CD8-positive, alpha-beta memory T cell (primary cell): ENCODE measurements around the gene CDC42EP4. TPM values are rescaled to one million over a fixed set of nuclear protein-coding genes. Genes with fewer than 3 reads are reported as not detected.
"Not testable (repeated sequence)": the region's sequence is repeated elsewhere in the genome, so short reads cannot be mapped to it uniquely, and the experiment has no call there.

ENCODE experiments used
- CTCF ChIA-PET: fragments of 350-600 bp; sonication (Branson Sonifier 250); formaldehyde crosslinking; loops from one replicate; lab custom pipeline; 2021; ENCODE audit warnings: antibody characterized with exemption; lab: Charles Lee
- POLR2A ChIA-PET: fragments of 350-600 bp; sonication (Branson Sonifier 250); formaldehyde crosslinking; loops from one replicate; lab custom pipeline; 2021; ENCODE audit warnings: antibody characterized with exemption; lab: Charles Lee
- DNase-seq, 5 donors: peaks; one replicate each; pipeline versions ENCODE4 v3.0.0 to v3.0.0-alpha.2; 2020 to 2022; ENCODE audit warnings: mixed read lengths in 1 of 5
- H3K27ac ChIP-seq: one replicate; pipeline ENCODE4 v1.7.0; 2013; ENCODE audit warnings: low read depth, mild to moderate bottlenecking, low read length, moderate library complexity
- H3K27me3 ChIP-seq: 2 replicates; pipeline ENCODE4 v1.7.0; 2013; ENCODE audit warnings: low read length, mild to moderate bottlenecking; ENCODE audit not compliant: insufficient read depth, poor library complexity, severe bottlenecking
- H3K36me3 ChIP-seq: 2 replicates; pipeline ENCODE4 v1.7.0; 2013; ENCODE audit warnings: mild to moderate bottlenecking, low read length, moderate library complexity; ENCODE audit not compliant: insufficient read depth
- H3K4me1 ChIP-seq: 2 replicates; pipeline ENCODE4 v1.7.0; 2013; ENCODE audit warnings: mild to moderate bottlenecking, low read length, moderate library complexity; ENCODE audit not compliant: insufficient read depth
- H3K4me3 ChIP-seq: 2 replicates; pipeline ENCODE4 v1.7.0; 2013; ENCODE audit warnings: mild to moderate bottlenecking, low read length
- H3K9me3 ChIP-seq: 2 replicates; pipeline ENCODE4 v1.7.0; 2013; ENCODE audit warnings: mild to moderate bottlenecking, low read length
- H3K27ac Mint-ChIP-seq, 8 donors: one replicate each; pipeline ENCODE4 v1.8.0; 2020 to 2021; ENCODE audit warnings: mixed read lengths in 8 of 8, mild to moderate bottlenecking in 6 of 8, inconsistent platforms in 3 of 8, moderate library complexity in 3 of 8
- H3K27me3 Mint-ChIP-seq, 2 donors: one replicate each; pipeline ENCODE4 v1.8.0; 2020 to 2021; ENCODE audit warnings: mixed read lengths in 2 of 2, mild to moderate bottlenecking in 1 of 2, moderate library complexity in 1 of 2
- H3K36me3 Mint-ChIP-seq, 3 donors: one replicate each; pipeline ENCODE4 v1.8.0; 2020 to 2021; ENCODE audit warnings: mixed read lengths in 3 of 3, inconsistent platforms in 1 of 3, mild to moderate bottlenecking in 1 of 3
- H3K4me1 Mint-ChIP-seq, 3 donors: one replicate each; pipeline ENCODE4 v1.8.0; 2020 to 2021; ENCODE audit warnings: mixed read lengths in 3 of 3, inconsistent platforms in 1 of 3, mild to moderate bottlenecking in 1 of 3
- H3K4me3 Mint-ChIP-seq, 7 donors: one replicate each; pipeline ENCODE4 v1.8.0; 2020 to 2021; ENCODE audit warnings: mixed read lengths in 7 of 7, mild to moderate bottlenecking in 6 of 7, moderate library complexity in 4 of 7, inconsistent platforms in 2 of 7
- H3K9me3 Mint-ChIP-seq, 5 donors: one replicate each; pipeline ENCODE4 v1.8.0; 2020 to 2022; ENCODE audit warnings: mixed read lengths in 5 of 5, mild to moderate bottlenecking in 3 of 5, moderate library complexity in 2 of 5, inconsistent platforms in 1 of 5
- polyA plus RNA-seq: library from polyadenylated mRNA; unstranded; fragments of 300-500 nt; fragmentation: Illumina TruSeq; gene quantifications from one replicate; pipeline ENCODE4 v1.2.3, GENCODE V29; 2021
- total RNA-seq, 2 experiments: library from RNA; stranded (reverse); gene quantifications; one replicate each; pipeline ENCODE4 v1.2.3, GENCODE V29; 2021

Gene CDC42EP4
- total and polyA plus RNA-seq, 3 experiments from 2014 or later = 0.29 to 0.55 (median 0.47) TPM

- Histone ChIP-seq H3K9me3 (no peaks in the 10 kb centered on the region), H3K4me3 (no peak overlapping the region), H3K27ac (no peak overlapping the region), H3K36me3 (no peaks in the 10 kb centered on the region), H3K27me3 (no peaks in the 10 kb centered on the region), H3K4me1 (no peaks in the 10 kb centered on the region)
- H3K9me3 Mint-ChIP-seq = no peaks in the 10 kb centered on the region
- no peak for DNase-seq
- no peaks in the 10 kb centered on the region for H3K4me1 Mint-ChIP-seq
- H3K27me3 Mint-ChIP-seq = no peaks in the 10 kb centered on the region
- H3K4me3 Mint-ChIP-seq = no peak overlapping the region
- H3K27ac Mint-ChIP-seq = no peak overlapping the region
- no peaks in the 10 kb centered on the region for H3K36me3 Mint-ChIP-seq
- ChIA-PET CTCF (no interaction called here), POLR2A (no interaction called here)
These were observed 23.1 kb upstream of the CDC42EP4 start for GRCh38 chr17:73334771-73335513.

DNA sequence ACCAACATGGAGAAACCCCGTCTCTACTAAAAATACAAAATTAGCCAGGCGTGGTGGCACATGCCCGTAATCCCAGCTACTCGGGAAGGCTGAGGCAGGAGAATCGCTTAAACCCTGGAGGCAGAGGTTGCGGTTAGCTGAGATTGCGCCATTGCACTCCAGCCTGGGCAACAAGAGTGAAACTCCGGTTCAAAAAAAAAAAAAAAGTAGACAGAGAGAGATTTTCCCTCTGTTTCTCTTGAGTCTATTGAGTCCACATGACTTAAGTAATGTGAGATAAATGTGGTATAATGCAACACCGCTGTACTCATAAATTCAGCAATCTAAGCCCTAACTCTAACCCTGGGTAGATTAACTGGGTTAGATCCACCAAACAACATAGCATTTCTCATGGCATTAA lies 21.6 kb upstream of the CDC42EP4 start:
- not testable (repeated sequence) for H3K27me3 Mint-ChIP-seq, H3K4me1 Mint-ChIP-seq

GRCh38 chr17:73331060-73331459 lies 19.3 kb upstream of the CDC42EP4 start:
- H3K27ac Mint-ChIP-seq = no peak overlapping the region
- Histone ChIP-seq H3K27me3 (no peaks in the 10 kb centered on the region), H3K36me3 (no peaks in the 10 kb centered on the region), H3K9me3 (no peaks in the 10 kb centered on the region), H3K4me1 (no peaks in the 10 kb centered on the region), H3K4me3 (no peak overlapping the region), H3K27ac (no peak overlapping the region)
- no peaks in the 10 kb centered on the region for H3K9me3 Mint-ChIP-seq
- DNase-seq = no peak
- H3K4me3 Mint-ChIP-seq = no peak overlapping the region
- CTCF ChIA-PET = no interaction called here
- POLR2A ChIA-PET = no interaction called here
- peaks cover 0 to 15% of the 10 kb centered on the region in 2 donors for H3K27me3 Mint-ChIP-seq
- H3K4me1 Mint-ChIP-seq = no peaks in the 10 kb centered on the region
- no peaks in the 10 kb centered on the region for H3K36me3 Mint-ChIP-seq

More for the DNA sequence above, 21.6 kb upstream of the CDC42EP4 start:
- H3K36me3 ChIP-seq, H3K27me3 ChIP-seq, H3K9me3 ChIP-seq, H3K36me3 Mint-ChIP-seq, H3K4me3 ChIP-seq, DNase-seq, H3K27ac ChIP-seq, H3K4me3 Mint-ChIP-seq, H3K27ac Mint-ChIP-seq, H3K4me1 ChIP-seq, H3K9me3 Mint-ChIP-seq: not testable (repeated sequence)
- POLR2A ChIA-PET = interaction anchor here (0.6 kb wide), 1 partner anchor 378 kb away, joined by 5 read pairs; no protein-coding TSS in a partner anchor
- CTCF ChIA-PET = interaction anchor here (0.7 to 0.8 kb wide), 2 partner anchors 36 to 352 kb away, joined by 3 read pairs; no protein-coding TSS in a partner anchor

DNA sequence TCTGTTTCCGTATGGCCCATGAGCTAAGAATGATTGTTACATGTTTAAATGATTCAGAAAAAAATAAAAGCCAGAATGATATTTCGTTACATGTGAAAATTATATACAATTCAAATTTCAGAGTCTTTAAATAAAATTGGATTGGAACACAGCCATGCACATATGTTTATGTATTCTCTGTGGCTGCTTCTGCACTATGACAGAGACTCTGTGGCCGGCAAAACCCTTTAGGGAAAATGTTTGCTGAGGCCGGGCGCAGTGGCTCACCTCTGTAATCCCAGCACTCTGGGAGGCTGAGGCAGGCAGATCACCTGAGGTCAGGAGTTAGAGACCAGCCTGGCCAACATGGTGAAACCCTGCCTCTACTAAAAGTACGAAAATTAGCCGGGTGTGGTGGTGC lies 15.9 kb upstream of the CDC42EP4 start:
- H3K27me3 ChIP-seq = no peaks in the 10 kb centered on the region
- peaks cover 8 to 32% of the 10 kb centered on the region in 2 donors for H3K27me3 Mint-ChIP-seq
- H3K9me3 ChIP-seq = no peaks in the 10 kb centered on the region
- H3K4me1 ChIP-seq = no peaks in the 10 kb centered on the region
- no peak overlapping the region for H3K4me3 ChIP-seq
- H3K27ac ChIP-seq = no peak overlapping the region
- no peaks in the 10 kb centered on the region for H3K4me1 Mint-ChIP-seq
- DNase-seq = no peak
- H3K36me3 Mint-ChIP-seq = no peaks in the 10 kb centered on the region
- POLR2A ChIA-PET = no interaction called here
- CTCF ChIA-PET = no interaction called here
- H3K4me3 Mint-ChIP-seq = no peak overlapping the region
- H3K36me3 ChIP-seq = no peaks in the 10 kb centered on the region
- peaks cover 0 to 2% (median 0%) of the 10 kb centered on the region in 5 donors for H3K9me3 Mint-ChIP-seq
- no peak overlapping the region for H3K27ac Mint-ChIP-seq

DNA sequence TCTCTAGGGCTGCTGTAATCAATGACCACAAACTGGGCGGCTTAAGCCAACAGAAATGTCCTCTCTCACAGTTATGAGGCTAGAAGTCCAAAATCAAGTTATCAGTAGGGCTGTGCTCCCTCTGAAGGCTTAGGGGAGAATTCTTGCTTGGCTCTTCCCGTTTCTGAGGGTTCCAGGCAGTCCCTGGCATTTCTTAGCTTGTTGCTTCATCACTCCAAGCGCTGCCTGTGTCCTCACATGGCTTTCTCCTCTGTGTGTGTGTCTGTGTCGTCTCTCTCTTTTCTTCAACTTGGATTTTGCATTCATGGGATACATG lies 13.7 kb upstream of the CDC42EP4 start:
- H3K9me3 Mint-ChIP-seq = peaks cover 0 to 2% (median 0%) of the 10 kb centered on the region in 5 donors
- no peak overlapping the region for H3K27ac ChIP-seq
- DNase-seq = no peak
- no peaks in the 10 kb centered on the region for H3K36me3 ChIP-seq
- no peaks in the 10 kb centered on the region for H3K9me3 ChIP-seq
- H3K36me3 Mint-ChIP-seq = no peaks in the 10 kb centered on the region
- H3K27me3 Mint-ChIP-seq = peaks cover 11 to 32% of the 10 kb centered on the region in 2 donors
- no peak overlapping the region for H3K4me3 ChIP-seq
- no peak overlapping the region for H3K27ac Mint-ChIP-seq
- H3K4me1 Mint-ChIP-seq = no peaks in the 10 kb centered on the region
- H3K27me3 ChIP-seq = no peaks in the 10 kb centered on the region
- no peaks in the 10 kb centered on the region for H3K4me1 ChIP-seq
- ChIA-PET POLR2A (no interaction called here), CTCF (no interaction called here)
- H3K4me3 Mint-ChIP-seq = no peak overlapping the region

- Histone ChIP-seq H3K27ac (no peak overlapping the region), H3K4me1 (no peaks in the 10 kb centered on the region), H3K36me3 (no peaks in the 10 kb centered on the region), H3K4me3 (no peak overlapping the region), H3K9me3 (no peaks in the 10 kb centered on the region), H3K27me3 (no peaks in the 10 kb centered on the region)
- ChIA-PET CTCF (no interaction called here), POLR2A (no interaction called here)
- Mint-ChIP-seq H3K27ac (no peak overlapping the region), H3K9me3 (peaks cover 0 to 2% (median 0%) of the 10 kb centered on the region in 5 donors), H3K36me3 (no peaks in the 10 kb centered on the region), H3K27me3 (peaks cover 11 to 32% of the 10 kb centered on the region in 2 donors), H3K4me3 (no peak overlapping the region), H3K4me1 (no peaks in the 10 kb centered on the region)
- DNase-seq = no peak
These were observed 13.1 kb upstream of the CDC42EP4 start for GRCh38 chr17:73324711-73325526.

DNA sequence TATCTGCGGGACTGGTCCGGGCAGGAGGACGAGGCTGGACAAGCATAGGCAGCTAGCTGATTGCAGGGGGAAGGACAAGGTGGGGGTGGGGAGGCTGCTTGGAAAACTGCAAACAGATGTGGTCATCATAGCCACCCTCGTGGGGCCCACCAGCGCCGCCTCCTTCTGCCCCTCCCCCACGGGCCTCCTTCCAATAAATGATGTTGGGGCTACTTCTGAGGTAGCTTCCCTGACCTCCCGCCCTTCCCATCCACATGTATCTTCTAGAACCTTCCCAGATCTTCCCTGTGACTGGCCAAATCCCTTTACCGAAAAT lies 12.3 kb upstream of the CDC42EP4 start:
- peaks cover 0 to 2% (median 0%) of the 10 kb centered on the region in 5 donors for H3K9me3 Mint-ChIP-seq
- ChIA-PET CTCF (no interaction called here), POLR2A (no interaction called here)
- no peak overlapping the region for H3K4me3 Mint-ChIP-seq
- no peaks in the 10 kb centered on the region for H3K36me3 ChIP-seq
- no peak overlapping the region for H3K27ac Mint-ChIP-seq
- no peaks in the 10 kb centered on the region for H3K4me1 ChIP-seq
- no peaks in the 10 kb centered on the region for H3K36me3 Mint-ChIP-seq
- H3K27me3 Mint-ChIP-seq = peaks cover 11 to 30% of the 10 kb centered on the region in 2 donors
- no peak for DNase-seq
- H3K9me3 ChIP-seq = no peaks in the 10 kb centered on the region
- no peaks in the 10 kb centered on the region for H3K4me1 Mint-ChIP-seq
- H3K27me3 ChIP-seq = no peaks in the 10 kb centered on the region
- H3K4me3 ChIP-seq = no peak overlapping the region
- H3K27ac ChIP-seq = no peak overlapping the region

DNA sequence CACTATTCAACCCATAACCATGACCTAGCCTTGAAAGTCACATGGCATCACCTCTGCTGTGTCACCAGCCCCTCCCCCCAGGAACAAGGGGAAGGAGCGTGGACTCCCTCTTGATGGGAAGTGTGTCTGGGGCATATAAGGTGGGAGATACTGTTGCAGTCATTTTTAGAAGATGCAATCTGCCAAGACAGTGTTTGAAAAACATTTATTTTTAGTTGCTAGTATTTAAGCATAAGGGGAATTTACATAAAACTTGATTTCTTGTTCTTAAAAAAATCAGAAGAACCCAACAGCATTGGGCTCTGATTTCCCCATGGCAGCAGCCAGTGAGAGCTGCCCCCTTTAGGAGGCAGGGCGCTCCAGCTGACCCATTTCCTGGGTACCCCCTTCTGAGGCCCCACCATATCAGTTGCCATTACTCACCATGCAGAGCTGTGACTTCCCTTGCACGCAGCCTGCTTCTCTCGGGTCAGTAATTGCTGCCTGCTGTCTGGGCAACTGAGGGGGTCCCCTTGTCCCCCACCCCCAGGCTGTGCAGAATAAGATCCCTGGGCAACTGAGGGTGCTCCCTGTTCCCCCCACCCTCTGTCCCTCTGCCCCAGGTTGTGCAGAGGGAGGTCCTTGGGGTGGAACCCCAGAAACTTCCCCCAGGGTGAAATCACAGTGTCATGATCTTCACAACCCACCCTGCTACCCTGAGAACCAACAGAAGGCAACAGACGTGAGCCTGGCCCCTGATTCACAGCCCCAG lies 11.8 kb upstream of the CDC42EP4 start:
- CTCF ChIA-PET = no interaction called here
- no peaks in the 10 kb centered on the region for H3K4me1 Mint-ChIP-seq
- Histone ChIP-seq H3K4me1 (no peaks in the 10 kb centered on the region), H3K4me3 (no peak overlapping the region), H3K9me3 (no peaks in the 10 kb centered on the region), H3K27ac (no peak overlapping the region), H3K27me3 (no peaks in the 10 kb centered on the region), H3K36me3 (no peaks in the 10 kb centered on the region)
- no peak overlapping the region for H3K27ac Mint-ChIP-seq
- no peaks in the 10 kb centered on the region for H3K36me3 Mint-ChIP-seq
- no peak overlapping the region for H3K4me3 Mint-ChIP-seq
- peaks cover 0 to 2% (median 0%) of the 10 kb centered on the region in 5 donors for H3K9me3 Mint-ChIP-seq
- no peak for DNase-seq
- POLR2A ChIA-PET = interaction anchor here (0.8 kb wide), 1 partner anchor 129 kb away, joined by 6 read pairs; no protein-coding TSS in a partner anchor
- peaks cover 11 to 25% of the 10 kb centered on the region in 2 donors for H3K27me3 Mint-ChIP-seq
